HCT116 (cell line): ENCODE data around the gene RAPGEF6. TPM values are rescaled to one million over a fixed set of nuclear protein-coding genes. Genes with fewer than 3 reads are reported as not detected.

Source experiments
- ATAC-seq: fragments of 200-7000 bp; cut with Tn5 transposase; 2 replicates; pipeline ENCODE4 v1.9.1; 2020; ENCODE audit warnings: mild to moderate bottlenecking, moderate library complexity
- BruUV-seq: library from RNA; stranded (reverse); fragments of 400-500 nt; replicated peaks from 2 replicates; lab custom pipeline; 2021; lab: Mats Ljungman, UMichigan
- CTCF ChIA-PET: fragments of 300-600 bp; sonication (Branson Sonifier 250); formaldehyde crosslinking; loops from one replicate; lab custom pipeline; 2021; ENCODE audit warnings: antibody characterized with exemption; lab: Charles Lee
- POLR2A ChIA-PET: fragments of 300-600, 350-600 bp; sonication (Branson Sonifier 250); formaldehyde crosslinking; loops from one replicate; lab custom pipeline; 2021; ENCODE audit warnings: antibody characterized with exemption; lab: Charles Lee
- RAD21 ChIA-PET, 2 experiments: fragments of 300-600 bp; sonication (Branson Sonifier 250); formaldehyde crosslinking; loops; one replicate each; lab custom pipeline; 2023; ENCODE audit warnings: low total read pairs in 2 of 2; ENCODE audit not compliant: uncharacterized antibody in 2 of 2, unreplicated experiment in 2 of 2, low non-redundant PET in 1 of 2; lab: Charles Lee
- DNase-seq: peaks from one replicate; pipeline ENCODE4 v3.0.0-alpha.2; 2010; ENCODE audit warnings: low read depth, low spot score
- H2AFZ ChIP-seq: fragments of 200-600 bp; shearing (Covaris generic), sonication (generic); 2 replicates; pipeline ENCODE4 v1.6.1; 2017; ENCODE audit warnings: low read depth, mixed run types, mixed read lengths, antibody characterized with exemption, low read length; ENCODE audit not compliant: poor library complexity, severe bottlenecking
- H3K27ac ChIP-seq: 2 replicates; pipeline ENCODE4 v1.5.1; 2012; ENCODE audit warnings: low read depth, low read length
- H3K27me3 ChIP-seq: fragments of 200-600 bp; sonication (generic); 2 replicates; pipeline ENCODE4 v1.6.1; 2016; ENCODE audit warnings: mixed run types, low read length, mixed read lengths; ENCODE audit not compliant: insufficient read depth
- H3K36me3 ChIP-seq, 2 experiments: fragments of 200-500 bp in 1 of 2; fragments of 200-600 bp in 1 of 2; sonication (Bioruptor generic) in 1 of 2; sonication (generic) in 1 of 2; 2 replicates each; pipeline versions ENCODE4 v1.5.1 to v1.6.1; 2014 to 2016; ENCODE audit warnings: low read length in 2 of 2, inconsistent platforms in 1 of 2, mixed read lengths in 1 of 2, mixed run types in 1 of 2; ENCODE audit not compliant: insufficient read depth in 2 of 2, control insufficient read depth in 1 of 2
- H3K4me1 ChIP-seq, 2 experiments: fragments of 200-600 bp in 1 of 2; sonication (generic) in 1 of 2; 2 replicates each; pipeline versions ENCODE4 v1.5.1 to v1.6.1; 2012 to 2017; ENCODE audit warnings: low read length in 2 of 2, inconsistent platforms in 1 of 2, mild to moderate bottlenecking in 1 of 2, mixed read lengths in 1 of 2, mixed run types in 1 of 2, moderate library complexity in 1 of 2; ENCODE audit not compliant: insufficient read depth in 2 of 2, control insufficient read depth in 1 of 2
- H3K4me2 ChIP-seq: fragments of 200-600 bp; sonication (generic); 2 replicates; pipeline ENCODE4 v1.6.1; 2017; ENCODE audit warnings: mixed run types, low read length, mixed read lengths
- H3K4me3 ChIP-seq, 2 experiments: fragments of 200-600 bp in 1 of 2; sonication (generic) in 1 of 2; replicated peaks in 1 of 2; 2 replicates each; pipeline ENCODE4 v1.5.1; 2011 to 2016; ENCODE audit warnings: low read length in 2 of 2, control low read depth in 1 of 2, low read depth in 1 of 2, mild to moderate bottlenecking in 1 of 2, mixed read lengths in 1 of 2, mixed run types in 1 of 2
- H3K79me2 ChIP-seq: fragments of 200-600 bp; sonication (generic); 2 replicates; pipeline ENCODE4 v1.6.1; 2017; ENCODE audit warnings: mild to moderate bottlenecking, mixed run types, low read length, moderate library complexity, mixed read lengths; ENCODE audit not compliant: insufficient read depth
- H3K9ac ChIP-seq: fragments of 200-600 bp; sonication (generic); 2 replicates; pipeline ENCODE4 v1.6.1; 2016; ENCODE audit warnings: low read length, mixed read lengths
- H3K9me2 ChIP-seq: fragments of 200-600 bp; sonication (generic), shearing (Covaris generic); 2 replicates; pipeline ENCODE4 v1.6.1; 2017; ENCODE audit warnings: mixed run types, mild to moderate bottlenecking, moderate library complexity; ENCODE audit not compliant: insufficient read depth
- H3K9me3 ChIP-seq, 2 experiments: fragments of 200-500 bp in 1 of 2; fragments of 200-600 bp in 1 of 2; sonication (Bioruptor generic) in 1 of 2; sonication (generic) in 1 of 2; 2 replicates each; pipeline ENCODE4 v1.6.1; 2014 to 2017; ENCODE audit warnings: low read length in 2 of 2, mixed read lengths in 2 of 2, inconsistent platforms in 1 of 2, low read depth in 1 of 2, mild to moderate bottlenecking in 1 of 2, mixed run types in 1 of 2, moderate library complexity in 1 of 2; ENCODE audit not compliant: control insufficient read depth in 1 of 2, insufficient read depth in 1 of 2
- H4K20me1 ChIP-seq: fragments of 200-600 bp; sonication (generic), shearing (Covaris generic); 2 replicates; pipeline ENCODE4 v1.6.1; 2017; ENCODE audit warnings: mixed run types, mild to moderate bottlenecking, moderate library complexity; ENCODE audit not compliant: insufficient read depth
- ELF1 ChIP-seq: IDR thresholded peaks from 2 replicates; pipeline ENCODE4 v1.6.1; 2012; ENCODE audit warnings: low read depth, borderline replicate concordance
- EZH2 ChIP-seq: fragments of 200-600 bp; sonication (generic); IDR thresholded peaks from 2 replicates; pipeline ENCODE4 v1.6.1; 2017; ENCODE audit warnings: antibody characterized with exemption, mixed run types
- EZH2phosphoT487 ChIP-seq: fragments of 200-600 bp; IDR thresholded peaks from 2 replicates; pipeline ENCODE4 v1.6.1; 2018; ENCODE audit warnings: antibody characterized with exemption, borderline replicate concordance
- RAD21 ChIP-seq: IDR thresholded peaks from 2 replicates; pipeline ENCODE4 v1.6.1; 2012; ENCODE audit warnings: low read depth, mild to moderate bottlenecking
- TCF7L2 ChIP-seq: IDR thresholded peaks from 2 replicates; pipeline ENCODE4 v1.7.0; 2011; ENCODE audit warnings: borderline replicate concordance, inconsistent platforms; ENCODE audit not compliant: insufficient read depth, insufficient read length; ENCODE audit errors: extremely low read depth
- YY1 ChIP-seq: IDR thresholded peaks from 2 replicates; pipeline ENCODE4 v1.6.1; 2011; ENCODE audit warnings: low read length, low read depth, moderate library complexity, mild to moderate bottlenecking; ENCODE audit not compliant: insufficient replicate concordance; ENCODE audit errors: extremely low read depth
- ZBTB33 ChIP-seq: IDR thresholded peaks from 2 replicates; pipeline ENCODE4 v1.6.1; 2011; ENCODE audit warnings: mild to moderate bottlenecking, low read length, moderate library complexity; ENCODE audit not compliant: insufficient replicate concordance; ENCODE audit errors: extremely low read depth
- ZNF274 ChIP-seq: fragments of 200-500 bp; sonication (Bioruptor generic); IDR thresholded peaks from 2 replicates; pipeline ENCODE4 v1.6.1; 2014; ENCODE audit warnings: mild to moderate bottlenecking, low read depth, low read length, inconsistent platforms
- intact Hi-C: fragments of 100-400 bp; cut with micrococcal nuclease; formaldehyde crosslinking; loops from 2 replicates; pipeline ENCODE4 v1.10.0; 2022
- total RNA-seq: library from RNA; stranded (reverse); gene quantifications from one replicate; pipeline ENCODE4 v1.2.1, GENCODE V29; 2021; ENCODE audit not compliant: unreplicated experiment
- TF ChIP-seq, protein P1 (sequence below), 3 experiments: fragments of 200-600 bp in 1 of 3; sonication (generic) in 1 of 3; IDR thresholded peaks in 2 of 3; conservative IDR thresholded peaks in 1 of 3; 2 replicates each; pipeline ENCODE4 v1.5.1; 2012 to 2017; ENCODE audit warnings: low read depth in 2 of 3, low read length in 2 of 3, antibody characterized with exemption in 1 of 3, borderline replicate concordance in 1 of 3, control low read depth in 1 of 3, mild to moderate bottlenecking in 1 of 3, mixed read lengths in 1 of 3, mixed run types in 1 of 3, moderate library complexity in 1 of 3; ENCODE audit not compliant: insufficient read depth in 1 of 3
- TF ChIP-seq, protein P2 (sequence below): IDR thresholded peaks from 2 replicates; pipeline ENCODE4 v1.6.1; 2012; ENCODE audit warnings: low read depth

Gene RAPGEF6
- total RNA-seq, 1 experiment from 2014 or later, result 18.4 TPM

DNA sequence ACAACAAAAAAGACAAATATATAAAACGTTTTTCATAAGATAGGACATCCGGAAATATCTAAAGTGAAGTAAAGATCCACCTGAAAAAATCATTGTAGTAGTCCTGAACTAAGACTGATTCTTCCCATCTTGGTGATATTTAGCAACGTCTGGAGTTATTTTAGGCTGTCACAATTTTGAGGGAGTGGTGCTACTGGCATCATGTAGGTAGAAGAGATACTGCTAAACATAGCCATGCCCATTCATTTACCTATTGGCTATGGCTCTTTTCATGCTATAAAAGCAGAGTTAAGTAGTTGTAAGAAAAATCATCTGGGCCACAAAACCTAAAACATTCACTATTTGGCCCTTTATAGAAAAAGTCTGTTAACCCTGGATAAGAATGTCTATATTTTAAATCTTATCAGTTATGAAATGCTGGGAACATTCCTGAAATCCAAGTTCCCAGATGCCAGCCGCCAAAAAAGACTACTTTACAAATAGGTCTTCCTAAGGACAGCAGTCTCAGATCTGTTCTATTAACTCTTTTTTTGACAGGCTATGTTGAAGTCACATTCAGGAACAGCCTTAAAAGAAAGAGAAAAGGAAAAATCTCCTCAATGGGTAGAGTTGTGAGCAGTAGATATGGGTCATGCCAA lies 27.0 kb downstream of the RAPGEF6 start:
- TF ChIP-seq TCF7L2, result no peak
- no peak for TF ChIP-seq RAD21
- no peak for TF ChIP-seq EZH2
- TF ChIP-seq EZH2phosphoT487, result no peak
- no peak for TF ChIP-seq ZNF274
- no peak for TF ChIP-seq ZBTB33
- TF ChIP-seq YY1, result no peak
- TF ChIP-seq, protein P1, sequence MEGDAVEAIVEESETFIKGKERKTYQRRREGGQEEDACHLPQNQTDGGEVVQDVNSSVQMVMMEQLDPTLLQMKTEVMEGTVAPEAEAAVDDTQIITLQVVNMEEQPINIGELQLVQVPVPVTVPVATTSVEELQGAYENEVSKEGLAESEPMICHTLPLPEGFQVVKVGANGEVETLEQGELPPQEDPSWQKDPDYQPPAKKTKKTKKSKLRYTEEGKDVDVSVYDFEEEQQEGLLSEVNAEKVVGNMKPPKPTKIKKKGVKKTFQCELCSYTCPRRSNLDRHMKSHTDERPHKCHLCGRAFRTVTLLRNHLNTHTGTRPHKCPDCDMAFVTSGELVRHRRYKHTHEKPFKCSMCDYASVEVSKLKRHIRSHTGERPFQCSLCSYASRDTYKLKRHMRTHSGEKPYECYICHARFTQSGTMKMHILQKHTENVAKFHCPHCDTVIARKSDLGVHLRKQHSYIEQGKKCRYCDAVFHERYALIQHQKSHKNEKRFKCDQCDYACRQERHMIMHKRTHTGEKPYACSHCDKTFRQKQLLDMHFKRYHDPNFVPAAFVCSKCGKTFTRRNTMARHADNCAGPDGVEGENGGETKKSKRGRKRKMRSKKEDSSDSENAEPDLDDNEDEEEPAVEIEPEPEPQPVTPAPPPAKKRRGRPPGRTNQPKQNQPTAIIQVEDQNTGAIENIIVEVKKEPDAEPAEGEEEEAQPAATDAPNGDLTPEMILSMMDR (IDR thresholded peaks at IDR 0.05 in 2 of 3, conservative IDR thresholded peaks at IDR 0.05 in 1 of 3; ENCODE audit: borderline replicate concordance in 1 of 3, insufficient read depth in 1 of 3, low read depth in 2 of 3, low read length in 2 of 3), result no peak
- TF ChIP-seq, protein P2, sequence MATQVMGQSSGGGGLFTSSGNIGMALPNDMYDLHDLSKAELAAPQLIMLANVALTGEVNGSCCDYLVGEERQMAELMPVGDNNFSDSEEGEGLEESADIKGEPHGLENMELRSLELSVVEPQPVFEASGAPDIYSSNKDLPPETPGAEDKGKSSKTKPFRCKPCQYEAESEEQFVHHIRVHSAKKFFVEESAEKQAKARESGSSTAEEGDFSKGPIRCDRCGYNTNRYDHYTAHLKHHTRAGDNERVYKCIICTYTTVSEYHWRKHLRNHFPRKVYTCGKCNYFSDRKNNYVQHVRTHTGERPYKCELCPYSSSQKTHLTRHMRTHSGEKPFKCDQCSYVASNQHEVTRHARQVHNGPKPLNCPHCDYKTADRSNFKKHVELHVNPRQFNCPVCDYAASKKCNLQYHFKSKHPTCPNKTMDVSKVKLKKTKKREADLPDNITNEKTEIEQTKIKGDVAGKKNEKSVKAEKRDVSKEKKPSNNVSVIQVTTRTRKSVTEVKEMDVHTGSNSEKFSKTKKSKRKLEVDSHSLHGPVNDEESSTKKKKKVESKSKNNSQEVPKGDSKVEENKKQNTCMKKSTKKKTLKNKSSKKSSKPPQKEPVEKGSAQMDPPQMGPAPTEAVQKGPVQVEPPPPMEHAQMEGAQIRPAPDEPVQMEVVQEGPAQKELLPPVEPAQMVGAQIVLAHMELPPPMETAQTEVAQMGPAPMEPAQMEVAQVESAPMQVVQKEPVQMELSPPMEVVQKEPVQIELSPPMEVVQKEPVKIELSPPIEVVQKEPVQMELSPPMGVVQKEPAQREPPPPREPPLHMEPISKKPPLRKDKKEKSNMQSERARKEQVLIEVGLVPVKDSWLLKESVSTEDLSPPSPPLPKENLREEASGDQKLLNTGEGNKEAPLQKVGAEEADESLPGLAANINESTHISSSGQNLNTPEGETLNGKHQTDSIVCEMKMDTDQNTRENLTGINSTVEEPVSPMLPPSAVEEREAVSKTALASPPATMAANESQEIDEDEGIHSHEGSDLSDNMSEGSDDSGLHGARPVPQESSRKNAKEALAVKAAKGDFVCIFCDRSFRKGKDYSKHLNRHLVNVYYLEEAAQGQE, result no peak
- no peak for TF ChIP-seq ELF1
- TF ChIP-seq, all 23 proteins: peak for 0
- RAD21 ChIA-PET, result no interaction called here
- no peak for ATAC-seq
- peaks cover 97% of the 10 kb centered on the region for H3K79me2 ChIP-seq
- peaks cover 6% of the 10 kb centered on the region for H4K20me1 ChIP-seq
- BruUV-seq, result no TSS peak
- H3K9me2 ChIP-seq, result no peaks in the 10 kb centered on the region
- intact Hi-C loops, result no loop called here
- H3K4me2 ChIP-seq, result no peak overlapping the region
- no peaks in the 10 kb centered on the region for H3K27me3 ChIP-seq
- peaks cover 6 to 24% of the 10 kb centered on the region in 2 experiments; a peak in 3 of 4 replicates for H3K4me1 ChIP-seq
- H2AFZ ChIP-seq, result no peak overlapping the region
- CTCF ChIA-PET, result no interaction called here
- H3K9me3 ChIP-seq, result no peaks in the 10 kb centered on the region
- H3K4me3 ChIP-seq, result no peak overlapping the region
- POLR2A ChIA-PET, result no interaction called here
- H3K36me3 ChIP-seq, result no peaks in the 10 kb centered on the region
- DNase-seq, result no peak
- no peak overlapping the region for H3K27ac ChIP-seq
- H3K9ac ChIP-seq, result no peak overlapping the region
